IMR-90 (cell line): ENCODE measurements around the gene ARHGAP18.

Source experiments
- MAFK ChIP-seq: IDR thresholded peaks from 2 replicates; pipeline ENCODE4 v1.6.1; 2012; ENCODE audit warnings: low read depth, low read length, improper control_type of control experiment
- MAZ ChIP-seq: IDR thresholded peaks from 2 replicates; pipeline ENCODE4 v1.6.1; 2012; ENCODE audit warnings: low read depth, mild to moderate bottlenecking, low read length, improper control_type of control experiment, moderate library complexity, borderline replicate concordance
- POLR2A ChIP-seq: IDR thresholded peaks from 2 replicates; pipeline ENCODE4 v1.6.1; 2012; ENCODE audit warnings: mild to moderate bottlenecking, low read depth, low read length
- RAD21 ChIP-seq: IDR thresholded peaks from 2 replicates; pipeline ENCODE4 v1.6.1; 2012; ENCODE audit warnings: low read length, improper control_type of control experiment
- RCOR1 ChIP-seq: IDR thresholded peaks from 2 replicates; pipeline ENCODE4 v1.6.1; 2012; ENCODE audit warnings: mild to moderate bottlenecking, low read length, improper control_type of control experiment; ENCODE audit not compliant: insufficient replicate concordance
- RFX5 ChIP-seq: IDR thresholded peaks from 2 replicates; pipeline ENCODE4 v1.8.0; 2012; ENCODE audit warnings: low read depth, mild to moderate bottlenecking, low read length, moderate library complexity
- TF ChIP-seq, protein P1 (sequence below): conservative IDR thresholded peaks from 2 replicates; pipeline ENCODE4 v1.5.1; 2012; ENCODE audit warnings: mild to moderate bottlenecking, low read depth, low read length, improper control_type of control experiment
- TF ChIP-seq, protein P2 (sequence below): fragments of 150-350 bp; IDR thresholded peaks from 2 replicates; pipeline ENCODE4 v1.6.1; 2016; ENCODE audit warnings: low read depth, mild to moderate bottlenecking, low read length, moderate library complexity, borderline replicate concordance
- TF ChIP-seq, protein P3 (sequence below): fragments of 150-350 bp; IDR thresholded peaks from 2 replicates; pipeline ENCODE4 v1.6.1; 2017; ENCODE audit warnings: mild to moderate bottlenecking, antibody characterized with exemption, low read length, low read depth

DNA sequence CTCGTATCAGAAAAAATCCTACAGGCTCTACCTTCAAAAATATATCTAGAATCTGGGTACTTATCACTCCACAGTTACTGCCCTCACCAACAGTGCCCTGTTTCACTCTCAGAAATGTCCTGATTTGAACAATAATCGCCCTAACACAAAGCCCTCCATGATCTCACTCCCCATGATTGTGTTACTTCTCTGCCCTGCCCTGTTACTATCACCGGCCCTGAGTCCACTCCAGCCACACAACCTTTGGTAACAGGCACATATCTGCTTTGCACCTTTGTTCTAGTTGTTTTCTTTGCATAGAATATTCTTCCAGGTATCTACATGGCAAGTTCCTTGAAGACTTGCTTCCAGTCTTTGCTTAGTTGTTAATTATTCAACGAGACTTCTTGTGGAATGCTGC is 142.0 kb downstream of the ARHGAP18 start:
- TF ChIP-seq, protein P1, sequence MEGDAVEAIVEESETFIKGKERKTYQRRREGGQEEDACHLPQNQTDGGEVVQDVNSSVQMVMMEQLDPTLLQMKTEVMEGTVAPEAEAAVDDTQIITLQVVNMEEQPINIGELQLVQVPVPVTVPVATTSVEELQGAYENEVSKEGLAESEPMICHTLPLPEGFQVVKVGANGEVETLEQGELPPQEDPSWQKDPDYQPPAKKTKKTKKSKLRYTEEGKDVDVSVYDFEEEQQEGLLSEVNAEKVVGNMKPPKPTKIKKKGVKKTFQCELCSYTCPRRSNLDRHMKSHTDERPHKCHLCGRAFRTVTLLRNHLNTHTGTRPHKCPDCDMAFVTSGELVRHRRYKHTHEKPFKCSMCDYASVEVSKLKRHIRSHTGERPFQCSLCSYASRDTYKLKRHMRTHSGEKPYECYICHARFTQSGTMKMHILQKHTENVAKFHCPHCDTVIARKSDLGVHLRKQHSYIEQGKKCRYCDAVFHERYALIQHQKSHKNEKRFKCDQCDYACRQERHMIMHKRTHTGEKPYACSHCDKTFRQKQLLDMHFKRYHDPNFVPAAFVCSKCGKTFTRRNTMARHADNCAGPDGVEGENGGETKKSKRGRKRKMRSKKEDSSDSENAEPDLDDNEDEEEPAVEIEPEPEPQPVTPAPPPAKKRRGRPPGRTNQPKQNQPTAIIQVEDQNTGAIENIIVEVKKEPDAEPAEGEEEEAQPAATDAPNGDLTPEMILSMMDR, result no peak
- TF ChIP-seq RAD21 (no peak), POLR2A (no peak), RFX5 (no peak), RCOR1 (no peak), MAFK (no peak), MAZ (no peak)
- TF ChIP-seq, protein P2, sequence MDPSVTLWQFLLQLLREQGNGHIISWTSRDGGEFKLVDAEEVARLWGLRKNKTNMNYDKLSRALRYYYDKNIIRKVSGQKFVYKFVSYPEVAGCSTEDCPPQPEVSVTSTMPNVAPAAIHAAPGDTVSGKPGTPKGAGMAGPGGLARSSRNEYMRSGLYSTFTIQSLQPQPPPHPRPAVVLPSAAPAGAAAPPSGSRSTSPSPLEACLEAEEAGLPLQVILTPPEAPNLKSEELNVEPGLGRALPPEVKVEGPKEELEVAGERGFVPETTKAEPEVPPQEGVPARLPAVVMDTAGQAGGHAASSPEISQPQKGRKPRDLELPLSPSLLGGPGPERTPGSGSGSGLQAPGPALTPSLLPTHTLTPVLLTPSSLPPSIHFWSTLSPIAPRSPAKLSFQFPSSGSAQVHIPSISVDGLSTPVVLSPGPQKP, result no peak
- TF ChIP-seq, protein P3, sequence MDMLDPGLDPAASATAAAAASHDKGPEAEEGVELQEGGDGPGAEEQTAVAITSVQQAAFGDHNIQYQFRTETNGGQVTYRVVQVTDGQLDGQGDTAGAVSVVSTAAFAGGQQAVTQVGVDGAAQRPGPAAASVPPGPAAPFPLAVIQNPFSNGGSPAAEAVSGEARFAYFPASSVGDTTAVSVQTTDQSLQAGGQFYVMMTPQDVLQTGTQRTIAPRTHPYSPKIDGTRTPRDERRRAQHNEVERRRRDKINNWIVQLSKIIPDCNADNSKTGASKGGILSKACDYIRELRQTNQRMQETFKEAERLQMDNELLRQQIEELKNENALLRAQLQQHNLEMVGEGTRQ, result no peak
